ENCODE data around the gene ANGPTL2.
A peak's percentile ranks its signal among the peaks of the same experiment; 100 is the strongest.

ANGPTL2 gene

DNA sequence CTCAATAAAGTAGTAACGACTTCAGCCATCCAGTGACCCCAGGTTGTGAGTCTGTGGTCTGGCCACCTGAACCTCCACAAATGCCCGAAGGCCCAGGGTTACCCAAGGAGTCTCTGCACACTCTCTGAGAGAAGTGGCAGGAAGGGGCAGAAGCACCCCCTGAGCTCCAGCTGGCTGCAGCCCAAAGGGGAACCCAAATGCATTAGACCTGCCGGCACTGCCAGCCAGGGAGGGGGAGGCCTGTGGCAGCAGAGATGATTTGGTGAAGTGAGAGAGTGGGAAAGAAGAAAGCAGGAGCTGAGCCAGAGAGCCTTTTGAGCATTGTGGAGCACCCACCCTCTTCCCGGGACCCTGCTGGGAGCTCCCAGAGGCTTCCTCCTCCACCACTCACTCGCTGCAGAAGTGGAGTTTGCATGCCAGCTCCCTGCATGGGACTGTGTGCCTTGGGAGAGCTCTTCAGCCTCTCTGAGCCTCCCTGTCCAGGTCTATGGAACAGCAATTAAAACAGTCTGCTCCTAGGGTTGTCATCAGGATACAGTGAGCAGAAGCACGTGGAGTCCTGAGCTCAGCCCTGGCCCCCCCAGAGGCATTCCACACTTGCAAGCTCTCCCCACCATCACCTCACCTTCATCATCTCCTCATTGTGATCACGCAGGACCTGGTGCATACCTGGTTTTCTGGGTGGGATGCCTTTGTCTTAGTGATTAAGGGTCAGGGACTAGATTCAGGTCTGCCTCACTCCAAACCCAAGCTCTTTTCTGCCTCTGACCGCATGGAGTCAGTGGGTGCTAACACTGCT, 13.8 kb upstream of the ANGPTL2 start:
- no peak for DNase-seq

DNA sequence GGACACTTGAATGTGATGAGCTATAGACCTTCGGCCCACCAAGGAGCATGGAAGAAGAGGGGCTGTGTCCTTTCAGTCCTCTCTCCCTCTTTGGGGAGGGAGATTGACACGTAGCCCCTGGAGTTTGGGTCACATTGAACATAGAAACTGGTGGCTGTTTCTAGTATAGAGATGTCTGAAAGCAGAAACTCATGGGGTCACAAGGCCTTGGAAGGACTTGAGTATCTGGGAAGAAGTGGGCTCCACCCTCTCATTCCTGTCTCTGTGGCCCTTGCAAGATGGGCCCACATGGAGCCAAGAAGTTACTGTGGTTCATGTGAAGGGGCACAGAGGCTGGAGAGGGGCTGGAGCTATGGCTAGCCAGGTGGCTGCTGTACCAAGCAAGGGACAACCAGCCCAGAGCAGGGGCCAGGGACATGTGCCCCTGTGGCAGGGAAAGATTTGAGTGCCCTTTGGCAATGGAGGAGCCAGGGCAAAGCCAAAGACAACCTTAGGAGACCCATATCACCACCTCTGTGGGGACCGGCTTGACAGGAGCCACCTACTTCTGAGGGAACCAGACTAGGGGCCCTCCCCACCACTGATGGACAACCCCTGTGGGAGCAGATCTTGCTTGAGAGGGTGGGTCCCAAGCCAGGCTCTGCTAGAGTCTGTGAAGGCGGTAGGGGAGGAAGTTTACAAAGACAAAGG, 12.8 kb upstream of the ANGPTL2 start:
- no peak for DNase-seq

DNA sequence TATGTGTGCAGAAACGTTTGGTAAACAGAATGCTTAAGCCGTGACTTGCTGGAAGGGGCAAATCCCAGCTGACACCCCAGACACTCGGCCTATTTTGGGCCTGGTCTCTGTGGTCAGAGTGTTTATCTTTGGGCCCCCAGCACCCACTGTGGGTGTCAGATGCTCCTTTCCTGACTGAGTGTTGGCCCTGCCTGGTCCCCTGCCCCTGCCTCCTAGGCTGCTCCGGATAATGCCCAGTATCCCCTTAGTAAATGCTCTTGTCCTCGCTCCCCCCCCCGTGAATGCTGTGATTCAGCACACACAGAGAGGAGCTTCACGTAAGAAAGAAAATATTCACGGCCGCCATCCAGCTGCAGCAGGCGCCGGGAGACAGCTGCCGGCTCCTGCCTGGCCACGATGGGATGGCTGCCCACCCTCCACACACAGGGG, 11.3 kb upstream of the ANGPTL2 start:
- no peak for DNase-seq

DNA sequence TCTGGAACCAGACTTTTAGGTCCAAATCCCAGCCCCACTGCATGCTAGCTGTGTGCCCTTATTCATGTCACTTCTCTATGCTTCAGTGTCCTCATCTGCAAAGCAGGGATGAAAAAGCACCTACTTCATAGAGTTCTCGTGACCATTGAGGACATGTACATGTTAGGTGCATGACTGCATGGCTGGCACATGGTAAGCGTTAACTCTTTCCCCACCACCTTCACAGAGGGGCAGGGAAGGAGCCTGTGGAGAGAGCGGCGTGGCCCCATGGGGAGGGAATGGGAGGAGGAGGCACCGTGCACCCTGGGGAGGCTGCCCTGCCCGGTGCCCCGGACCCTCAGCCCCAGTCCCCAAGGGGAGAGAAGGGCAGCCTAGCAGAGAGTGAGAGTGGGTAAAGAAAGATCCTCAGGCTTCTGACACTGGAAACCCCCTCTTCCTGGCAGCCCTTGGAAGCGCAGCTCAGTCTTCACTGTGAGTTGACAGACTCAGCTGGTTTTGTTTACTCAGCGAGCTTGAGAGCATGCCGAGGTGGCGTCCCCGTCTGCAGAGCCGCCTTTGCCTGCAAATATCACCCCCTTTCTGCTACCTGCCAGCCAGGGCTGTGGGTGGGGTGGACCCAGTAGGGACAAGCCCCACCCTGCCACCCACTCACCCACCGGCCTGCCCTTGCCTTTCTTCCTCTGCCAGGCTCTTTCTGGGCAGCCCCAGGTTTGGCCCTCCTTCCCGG, 10.6 kb upstream of the ANGPTL2 start:
- DNase-seq: no peak

DNA sequence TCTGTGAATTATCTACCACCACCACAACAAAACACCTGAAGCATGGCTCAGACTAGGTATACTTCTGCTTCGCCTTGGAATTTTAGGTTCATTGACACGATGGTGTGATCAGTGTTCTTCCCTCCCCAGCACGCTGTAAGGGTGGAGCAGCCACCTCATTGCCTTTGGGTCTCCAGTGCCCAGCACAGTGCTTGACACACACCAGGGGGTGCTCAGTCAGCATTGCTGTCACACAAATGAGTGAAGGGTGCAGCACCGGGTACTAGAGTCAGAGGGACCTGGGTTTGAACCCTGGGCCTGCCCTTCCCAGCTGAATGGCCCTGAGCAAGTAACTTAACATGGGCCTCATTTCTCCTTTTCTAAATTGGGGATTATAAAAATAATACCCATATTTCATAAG, 9.9 kb upstream of the ANGPTL2 start:
- no peak for DNase-seq

DNA sequence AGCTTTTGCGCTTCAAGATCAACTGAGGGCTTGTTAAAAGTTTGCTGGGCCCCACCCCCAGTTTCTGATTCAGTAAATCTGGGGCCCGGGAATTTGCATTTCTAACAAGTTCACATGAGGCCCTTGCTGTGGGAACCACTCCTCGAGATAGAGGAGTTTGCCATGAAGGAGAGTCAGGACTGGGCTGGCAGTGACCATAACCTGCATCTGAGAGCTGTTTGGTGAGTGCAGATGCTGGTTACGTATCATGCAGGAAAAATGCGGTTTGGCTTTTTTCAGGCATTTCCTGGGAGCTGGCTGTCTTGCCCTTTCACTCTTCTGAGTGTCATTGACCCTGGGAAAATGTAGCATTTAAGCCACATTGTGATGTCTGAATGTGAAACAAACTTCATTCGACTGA, 9.4 kb upstream of the ANGPTL2 start:
- DNase-seq: peak; percentile 53

DNA sequence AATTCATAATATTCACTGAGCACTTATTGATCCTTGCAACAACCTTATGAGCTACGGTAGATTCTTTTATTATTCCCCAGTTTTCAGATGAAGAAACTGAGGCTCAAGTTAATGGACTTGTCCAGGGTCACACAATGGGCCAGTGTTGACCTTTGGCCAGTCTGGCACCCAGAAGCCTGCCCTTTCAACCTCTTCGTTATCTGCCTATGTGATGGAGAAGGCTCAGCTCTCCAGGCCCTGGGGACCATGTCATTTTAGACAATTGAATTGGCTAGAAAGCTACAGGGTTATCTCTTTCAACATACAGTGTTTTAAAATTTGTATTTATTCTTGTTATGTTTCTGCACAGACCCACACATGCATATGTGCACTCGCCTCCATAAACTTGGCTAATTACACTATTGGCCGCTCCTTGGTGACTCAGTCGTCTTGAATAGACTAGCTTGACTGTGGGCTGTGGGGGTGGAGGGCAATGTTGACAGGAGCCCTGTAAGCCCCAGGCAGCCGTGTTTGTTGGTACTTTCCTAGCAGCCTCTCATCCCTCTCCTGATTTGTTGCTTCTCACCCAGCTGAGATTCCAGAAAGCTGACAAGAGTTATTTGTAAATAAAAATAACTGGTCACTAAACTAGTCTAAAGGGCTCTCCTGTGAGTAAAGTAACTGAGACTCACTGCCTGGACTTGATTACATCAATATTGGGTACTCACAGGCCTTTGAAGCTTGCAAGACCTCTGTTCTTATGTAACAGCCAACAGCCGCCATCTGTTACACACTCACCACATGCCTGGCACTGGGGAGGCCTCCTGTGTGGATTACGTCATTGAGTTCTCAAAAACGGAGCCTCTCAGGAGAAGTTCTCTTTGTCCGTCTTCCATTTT, 8.5 kb upstream of the ANGPTL2 start:
- DNase-seq: no peak

DNA sequence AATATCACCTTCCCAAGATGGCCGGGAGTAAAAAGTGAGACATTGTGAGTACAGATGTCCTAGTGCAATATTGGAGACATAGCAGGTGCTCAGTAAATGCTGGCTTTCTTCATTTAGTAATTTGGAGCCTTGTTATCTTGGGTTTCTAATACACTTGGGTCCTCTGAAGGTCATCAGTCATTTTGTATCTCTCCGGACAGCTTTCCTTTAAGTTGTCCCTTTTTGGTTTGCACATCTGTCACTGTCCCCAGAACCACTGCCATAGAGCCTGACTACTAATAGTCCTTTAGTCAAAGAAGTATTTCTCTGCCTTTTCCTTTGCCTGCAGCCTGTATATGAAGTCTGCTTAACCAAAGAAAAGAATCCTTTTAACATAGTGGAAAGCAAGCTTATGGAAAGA, 7.8 kb upstream of the ANGPTL2 start:
- DNase-seq: no peak

DNA sequence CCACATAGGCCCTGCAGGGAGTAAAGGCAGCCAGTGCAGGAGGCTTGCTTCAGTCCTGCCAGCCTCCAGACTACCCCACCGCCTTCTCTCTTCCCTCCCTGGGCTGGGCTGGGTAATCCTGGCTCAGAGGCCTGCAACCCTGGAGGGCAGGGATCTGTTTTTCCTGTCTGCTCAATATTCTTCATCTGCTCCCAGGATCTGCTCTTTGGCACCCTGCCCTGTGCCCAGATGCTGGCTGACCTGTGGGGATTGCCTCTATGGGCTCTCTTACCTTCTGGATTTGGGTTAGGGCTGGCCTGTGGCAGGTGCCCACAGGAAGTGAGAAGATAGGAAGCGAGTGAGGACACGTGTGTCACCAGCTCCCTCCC, 7.3 kb upstream of the ANGPTL2 start:
- DNase-seq: no peak

DNA sequence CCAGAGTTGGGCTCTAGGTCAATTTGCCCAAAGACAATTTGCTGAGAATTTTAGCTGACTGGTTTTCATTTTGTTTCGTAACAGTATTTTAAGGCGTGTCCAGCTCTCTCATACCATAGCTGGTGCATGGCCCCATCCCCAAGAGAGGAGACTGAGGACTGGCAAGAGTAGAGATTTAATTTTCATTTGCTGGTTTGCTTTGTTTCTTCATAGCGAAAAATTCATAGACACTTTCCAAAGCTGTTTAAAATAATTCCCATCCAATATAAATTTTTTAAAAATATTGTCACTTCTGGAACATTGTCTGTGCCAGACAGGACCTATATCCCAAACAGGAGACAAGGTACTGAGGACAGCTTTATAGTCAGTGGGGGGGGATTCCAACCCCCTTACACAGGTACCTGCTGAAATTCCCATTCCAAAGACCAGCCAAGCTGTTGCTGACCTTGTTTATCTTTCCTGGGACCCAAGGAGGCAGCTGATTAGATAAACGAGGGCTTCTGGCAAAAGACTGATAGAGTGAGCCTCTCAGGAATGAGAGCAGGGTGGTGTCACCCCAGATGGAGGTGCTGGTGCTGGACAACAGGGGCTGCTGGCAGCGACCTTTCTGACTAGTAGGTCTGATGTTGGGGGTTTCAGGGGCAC, 6.8 kb upstream of the ANGPTL2 start:
- DNase-seq: no peak

DNA sequence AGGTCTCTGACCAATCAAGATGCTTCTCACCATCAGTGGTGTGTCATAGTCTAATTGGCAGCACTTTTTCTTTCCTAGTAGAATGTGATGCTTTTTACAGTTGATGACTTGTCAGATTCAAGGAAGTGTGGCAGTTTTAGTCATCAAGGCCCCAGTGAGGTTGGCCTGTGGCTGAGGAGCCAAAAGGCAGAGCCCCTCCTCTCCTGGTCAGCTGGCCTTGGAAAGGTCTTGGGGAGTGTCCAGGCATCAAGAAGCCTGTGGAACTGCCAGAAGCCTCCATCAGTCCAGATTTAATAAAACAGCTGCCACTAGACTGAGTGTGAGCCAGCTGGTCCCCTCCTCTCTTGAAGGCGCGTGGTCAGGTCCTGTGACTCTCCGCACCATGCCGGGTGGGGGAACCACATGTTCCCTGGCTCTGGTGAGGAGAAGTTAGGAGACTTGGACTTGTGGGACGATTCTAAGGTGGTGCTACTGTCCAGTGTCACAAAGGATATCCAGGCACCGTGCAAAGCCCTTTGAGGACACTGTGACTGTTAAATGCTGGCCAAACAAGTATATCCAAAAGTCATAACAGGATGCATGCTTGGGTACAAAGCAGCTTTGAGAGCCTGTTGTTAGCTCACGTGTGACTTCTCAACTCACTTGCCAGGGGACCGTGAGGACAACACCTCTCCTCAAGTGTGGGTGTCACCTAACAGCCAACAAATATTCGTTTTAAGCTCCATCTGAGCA, 6.1 kb upstream of the ANGPTL2 start:
- DNase-seq: no peak

DNA sequence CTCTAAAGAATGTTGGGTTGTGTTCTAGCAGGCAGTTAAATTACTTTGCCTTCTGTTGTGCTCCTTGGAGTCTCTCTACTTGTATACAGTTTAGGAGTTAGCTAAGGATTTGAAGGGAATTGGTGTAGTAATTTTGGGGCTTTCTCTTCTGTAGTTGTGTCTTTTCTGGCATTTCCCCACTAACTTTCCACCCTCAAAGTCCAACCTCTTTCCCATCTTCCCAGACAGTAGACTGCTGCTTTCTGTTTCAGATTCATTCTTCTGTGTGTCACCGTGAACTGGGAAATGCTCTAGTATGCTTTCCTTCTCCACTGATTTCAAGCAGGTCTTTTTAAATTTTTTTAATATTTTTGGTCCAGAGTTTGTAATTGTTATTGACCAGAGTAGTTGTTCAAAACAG, 4.5 kb upstream of the ANGPTL2 start:
- DNase-seq: no peak

DNA sequence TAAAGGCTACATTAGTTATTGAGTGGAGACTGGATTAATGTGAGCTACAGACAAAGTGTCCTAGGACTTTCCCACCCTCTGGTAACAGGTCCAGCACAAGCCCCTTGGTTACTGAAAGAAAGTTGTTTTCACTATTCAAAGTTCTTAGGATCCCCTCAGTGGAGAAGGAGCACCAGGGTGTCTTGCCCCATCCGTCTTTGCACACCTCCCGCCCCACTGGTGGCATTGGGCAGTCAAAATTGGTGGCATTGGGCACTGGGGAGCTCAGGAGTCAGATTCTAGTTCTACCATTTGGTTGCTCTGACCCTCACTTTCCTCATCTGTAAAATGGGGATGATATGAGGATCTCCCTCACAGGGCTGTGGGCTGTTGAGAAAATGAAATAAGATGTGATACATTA, 2.4 kb upstream of the ANGPTL2 start:
- no peak for DNase-seq

DNA sequence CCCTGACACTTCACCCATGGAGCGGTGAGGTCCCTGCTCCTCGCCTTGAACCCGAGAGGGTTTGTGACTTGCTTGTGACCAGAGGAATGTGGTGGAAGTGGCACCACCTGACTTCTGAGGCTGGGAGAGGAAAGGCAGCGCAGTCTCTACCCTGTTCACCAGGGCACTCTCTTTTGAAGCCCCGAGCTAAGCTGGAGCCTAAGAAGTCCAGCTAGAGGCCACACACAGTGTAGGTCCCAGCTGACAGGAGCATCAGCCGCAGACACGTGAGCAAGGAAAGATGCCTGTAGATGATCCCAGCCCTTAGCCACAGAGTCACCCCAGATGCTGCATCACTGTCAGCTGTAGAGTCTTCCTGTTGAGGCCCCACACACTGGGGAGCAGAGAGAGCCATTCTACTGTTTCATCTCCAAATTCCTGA, 1.7 kb upstream of the ANGPTL2 start:
- DNase-seq: no peak

DNA sequence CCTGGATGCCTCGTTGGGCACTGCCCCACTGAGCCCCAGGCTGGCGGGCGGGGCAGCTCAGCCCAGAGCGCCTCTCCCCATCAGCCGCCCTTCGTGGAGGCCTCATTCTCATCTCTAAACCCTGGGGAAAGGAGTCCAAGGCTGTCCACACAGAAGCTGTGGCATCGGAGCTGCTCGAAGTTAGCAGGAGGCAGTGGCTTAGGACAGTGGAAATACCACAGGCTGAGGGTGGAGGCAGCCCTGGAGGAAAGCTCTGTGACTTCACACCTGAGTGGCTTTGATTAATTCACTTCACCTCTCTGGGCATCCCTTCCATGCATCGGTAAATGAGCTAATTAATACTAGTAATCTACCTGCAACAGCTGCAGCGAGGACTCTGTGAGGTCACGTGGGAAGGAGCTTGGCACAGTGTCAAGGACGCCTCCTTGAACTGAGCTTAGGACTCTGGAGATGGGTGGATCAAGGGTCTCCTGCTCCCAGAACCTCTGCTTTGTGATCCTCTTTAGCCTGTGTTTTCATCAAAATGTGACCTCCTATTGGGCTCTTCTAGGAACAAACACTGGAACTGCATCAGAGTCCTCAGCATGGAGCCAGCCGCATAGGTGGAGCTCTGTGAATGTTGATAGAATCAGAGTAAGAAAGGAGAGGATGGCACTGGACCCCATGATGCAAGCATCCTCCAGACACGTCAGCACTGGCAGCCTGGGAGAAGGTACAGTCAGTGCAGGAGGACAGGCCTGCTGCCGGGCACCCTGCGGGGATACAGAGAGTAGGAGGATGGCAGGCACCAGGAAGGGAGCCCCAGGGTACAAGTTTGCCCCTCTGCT, 842 bp upstream of the ANGPTL2 start:
- DNase-seq: no peak

DNA sequence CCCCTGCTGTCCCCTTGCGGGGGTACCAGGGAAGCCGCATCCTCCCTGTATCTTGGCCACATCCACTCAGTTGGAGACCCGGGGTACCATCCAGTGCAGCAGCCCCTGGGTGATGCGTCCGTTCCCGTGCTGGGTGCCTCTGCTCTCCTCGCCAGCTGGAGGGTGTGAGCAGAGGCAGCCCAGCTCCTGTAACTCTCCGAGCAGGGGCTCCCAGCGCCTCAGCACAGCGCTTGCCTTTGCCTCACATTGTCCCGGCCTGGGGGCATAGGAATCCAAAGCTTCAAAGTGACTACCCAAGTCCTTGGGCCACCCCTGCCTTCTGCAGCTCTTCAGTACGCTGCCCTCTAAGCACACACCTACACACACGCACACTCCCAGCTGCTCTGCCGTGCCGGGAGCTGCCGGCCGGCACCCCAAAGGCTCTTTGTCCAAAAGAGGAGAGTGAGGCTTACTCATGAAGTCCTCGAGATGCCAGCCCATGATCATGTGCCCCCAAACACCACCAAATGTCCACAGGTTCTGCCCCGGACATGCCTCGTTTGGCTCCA, 733 bp downstream of the ANGPTL2 start:
- no peak for DNase-seq

DNA sequence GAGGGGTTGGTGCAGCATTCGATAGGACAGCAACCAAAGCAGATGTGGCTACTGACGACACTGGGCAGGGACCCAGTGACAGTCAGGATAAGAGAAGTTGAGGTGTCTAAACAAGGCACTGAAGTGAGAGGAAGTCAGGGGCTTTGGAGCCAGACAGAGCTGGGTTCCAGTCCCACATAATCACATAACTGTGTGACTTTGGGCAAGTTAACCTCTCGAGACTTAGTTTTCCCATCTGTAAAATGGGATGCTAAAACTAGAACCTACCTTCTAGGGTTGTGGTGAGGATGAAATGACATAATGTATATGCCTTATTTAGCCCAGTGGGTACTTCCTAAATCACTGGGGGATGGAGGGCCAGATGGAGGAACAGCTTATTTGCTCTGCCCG, 3.1 kb downstream of the ANGPTL2 start:
- no peak for DNase-seq

DNA sequence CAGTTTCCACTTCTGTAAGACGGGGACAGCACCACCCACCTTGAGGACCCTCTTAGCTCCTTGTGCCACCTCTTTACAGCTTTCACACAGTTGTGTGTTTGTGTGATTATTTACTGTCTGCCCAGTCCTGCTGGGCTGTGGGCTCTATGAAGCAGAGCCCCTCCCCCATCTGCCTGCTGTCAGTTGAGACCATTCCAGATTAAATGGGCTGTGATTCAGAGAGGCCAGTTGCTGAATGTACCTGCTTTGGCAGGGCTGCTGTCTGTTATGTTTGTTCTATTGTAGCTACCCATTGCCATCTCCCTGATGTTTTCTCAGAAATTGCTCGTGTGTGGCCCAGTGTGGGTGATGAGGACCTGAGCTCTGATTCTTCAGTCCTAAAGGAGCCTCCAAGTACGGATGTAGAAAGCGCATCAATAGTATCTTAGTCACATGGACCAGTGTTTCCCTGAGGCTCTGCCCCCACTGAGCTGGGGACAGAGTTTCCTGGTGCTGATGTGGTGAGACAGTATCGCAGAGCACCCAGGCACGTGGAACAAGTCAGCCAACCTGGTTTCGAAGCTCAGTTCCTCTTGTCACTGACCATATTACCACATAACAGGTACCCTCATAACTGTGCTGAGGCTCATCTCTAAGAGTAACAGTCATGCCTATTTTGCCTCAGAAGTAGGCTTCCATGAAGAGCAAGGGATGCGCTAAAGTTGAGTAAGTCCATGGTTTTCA, 3.7 kb downstream of the ANGPTL2 start:
- DNase-seq: no peak

DNA sequence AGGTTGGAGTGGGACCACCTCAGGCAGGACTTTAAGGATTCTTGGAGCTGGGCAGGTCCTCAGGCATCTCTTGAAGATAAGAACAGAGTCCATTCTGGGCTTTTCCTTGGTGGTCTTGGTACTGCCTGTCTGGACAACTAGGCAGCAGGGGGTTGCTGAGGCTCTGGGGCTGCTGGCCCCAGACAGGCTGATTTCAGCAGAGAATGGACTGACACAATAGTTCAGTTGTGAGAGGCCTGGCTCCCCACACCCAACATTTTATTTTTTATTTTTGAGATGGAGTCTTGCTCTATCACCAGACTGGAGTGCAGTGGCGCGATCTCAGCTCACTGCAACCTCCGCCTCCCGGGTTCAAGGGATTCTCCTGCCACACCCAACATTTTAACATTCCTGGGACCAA, 4.6 kb downstream of the ANGPTL2 start:
- DNase-seq: no peak

DNA sequence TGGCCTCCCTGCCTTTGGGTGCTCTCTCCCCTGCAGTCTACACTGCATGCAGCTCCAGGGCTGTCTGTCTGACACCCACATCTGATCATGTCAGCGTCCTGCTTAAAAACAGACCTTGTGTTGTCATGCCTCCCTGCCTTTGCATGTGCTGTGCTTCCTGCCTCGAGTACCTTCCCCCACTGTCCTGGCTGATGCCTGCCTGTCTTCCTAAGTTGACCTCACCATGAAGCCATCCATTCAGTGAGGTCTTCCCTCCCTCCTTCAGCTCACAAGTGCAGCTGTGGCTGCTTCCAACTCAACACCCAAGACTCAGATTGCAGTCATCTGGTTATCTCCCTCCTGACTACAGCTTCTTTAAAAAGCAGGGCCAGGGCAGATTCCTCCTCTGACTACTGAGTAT, 5.5 kb downstream of the ANGPTL2 start:
- DNase-seq: no peak

Measured in 8988T (cell line).